Measurements from ENCODE around the gene MIDN.

- TF ChIP-seq EZH2phosphoT487 (IDR thresholded peaks at IDR 0.05; ENCODE audit: low read length) = no peak
- no peak for TF ChIP-seq CTCF (IDR thresholded peaks at IDR 0.05; ENCODE audit: low read length)
Measured at GRCh38 chr19:1211494-1212234, 36.7 kb upstream of the MIDN start.

Measured in MM.1S (cell line).